ENCODE data around the gene HTR1E.

HTR1E gene

DNA sequence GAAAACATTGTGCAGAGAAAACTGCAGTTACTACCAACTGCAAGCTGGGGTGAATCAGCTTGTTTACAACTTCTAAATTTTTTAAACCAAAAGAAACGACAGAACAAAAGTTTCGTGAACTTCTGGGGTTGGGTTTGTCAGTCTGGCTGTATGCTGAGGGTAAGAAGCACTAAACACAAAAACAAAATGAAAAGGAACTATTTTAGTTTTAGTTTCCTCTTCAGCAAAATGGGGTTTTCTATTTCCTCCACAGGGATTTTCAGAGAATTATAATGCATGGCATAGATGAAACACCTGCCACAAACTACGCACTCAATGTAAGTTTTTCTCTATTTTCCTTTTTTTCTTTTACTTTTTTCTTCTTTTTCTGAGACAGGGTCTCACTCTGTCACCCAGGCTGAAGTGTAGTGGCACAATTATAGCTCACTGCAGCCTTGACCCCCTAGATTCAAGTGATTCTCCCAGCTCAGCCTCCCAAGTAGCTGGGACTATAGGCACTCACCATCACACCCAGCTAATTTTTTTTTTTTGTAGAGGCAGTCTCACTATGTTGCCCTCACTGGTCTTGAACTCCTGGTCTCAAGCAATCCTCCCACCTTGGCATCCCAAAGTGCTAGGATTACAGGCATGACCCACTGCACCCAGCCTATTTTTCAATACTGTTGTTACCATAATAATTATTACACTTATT, 117.0 kb downstream of the HTR1E start:
- Histone ChIP-seq H3K4me1 (ENCODE audit: control insufficient read depth, insufficient read depth, low read length) (no peaks in the 10 kb centered on the region), H3K9ac (ENCODE audit: low read length) (no peak overlapping the region), H3K4me3 (ENCODE audit: low read length) (no peak overlapping the region), H3K36me3 (ENCODE audit: control insufficient read depth, insufficient read depth, low read length) (no peaks in the 10 kb centered on the region), H3K27me3 (ENCODE audit: control insufficient read depth, insufficient read depth, low read length) (no peaks in the 10 kb centered on the region), H3K9me3 (ENCODE audit: control insufficient read depth, low read length) (no peaks in the 10 kb centered on the region)

- Histone ChIP-seq H3K4me1 (ENCODE audit: control insufficient read depth, insufficient read depth, low read length) (no peaks in the 10 kb centered on the region), H3K9me3 (ENCODE audit: control insufficient read depth, low read length) (no peaks in the 10 kb centered on the region), H3K9ac (ENCODE audit: low read length) (no peak overlapping the region), H3K36me3 (ENCODE audit: control insufficient read depth, insufficient read depth, low read length) (no peaks in the 10 kb centered on the region), H3K27me3 (ENCODE audit: control insufficient read depth, insufficient read depth, low read length) (no peaks in the 10 kb centered on the region), H3K4me3 (ENCODE audit: low read length) (no peak overlapping the region)
These were observed 122.6 kb downstream of the HTR1E start for GRCh38 chr6:87059943-87060342.

DNA sequence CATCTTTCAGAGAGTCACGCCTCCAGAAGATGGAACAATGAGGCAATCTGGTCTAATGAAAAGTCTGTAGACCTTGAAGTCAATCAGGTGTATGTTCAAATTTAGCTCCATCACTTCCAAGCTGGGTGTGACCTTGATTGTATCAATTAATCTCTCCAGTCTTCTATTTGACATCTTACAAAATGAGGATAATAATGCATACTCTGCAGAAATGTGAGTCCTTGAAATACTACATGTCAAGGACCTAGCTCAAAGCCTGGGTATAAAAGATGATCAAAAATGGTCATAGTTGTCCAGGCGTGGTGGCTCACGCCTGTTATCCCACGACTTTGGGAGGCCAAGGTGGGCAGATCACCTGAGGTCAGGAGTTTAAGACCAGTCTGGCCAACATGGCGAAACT, 127.8 kb downstream of the HTR1E start:
- H3K9ac ChIP-seq (ENCODE audit: low read length) = no peak overlapping the region
- peaks cover 3% of the 10 kb centered on the region for H3K4me1 ChIP-seq (ENCODE audit: control insufficient read depth, insufficient read depth, low read length)
- H3K4me3 ChIP-seq (ENCODE audit: low read length) = no peak overlapping the region
- H3K27me3 ChIP-seq (ENCODE audit: control insufficient read depth, insufficient read depth, low read length) = peaks cover 4% of the 10 kb centered on the region
- H3K36me3 ChIP-seq (ENCODE audit: control insufficient read depth, insufficient read depth, low read length) = no peaks in the 10 kb centered on the region
- no peaks in the 10 kb centered on the region for H3K9me3 ChIP-seq (ENCODE audit: control insufficient read depth, low read length)

Data from mucosa of stomach (tissue), 1 donor.